ENCODE data around the gene CLEC4M. TPM values are rescaled to one million over a fixed set of nuclear protein-coding genes. Genes with fewer than 3 reads are reported as not detected.

Gene CLEC4M
- total and polyA plus RNA-seq, 2 donors from 2014 or later = 0.54 TPM; not detected in 1

DNA sequence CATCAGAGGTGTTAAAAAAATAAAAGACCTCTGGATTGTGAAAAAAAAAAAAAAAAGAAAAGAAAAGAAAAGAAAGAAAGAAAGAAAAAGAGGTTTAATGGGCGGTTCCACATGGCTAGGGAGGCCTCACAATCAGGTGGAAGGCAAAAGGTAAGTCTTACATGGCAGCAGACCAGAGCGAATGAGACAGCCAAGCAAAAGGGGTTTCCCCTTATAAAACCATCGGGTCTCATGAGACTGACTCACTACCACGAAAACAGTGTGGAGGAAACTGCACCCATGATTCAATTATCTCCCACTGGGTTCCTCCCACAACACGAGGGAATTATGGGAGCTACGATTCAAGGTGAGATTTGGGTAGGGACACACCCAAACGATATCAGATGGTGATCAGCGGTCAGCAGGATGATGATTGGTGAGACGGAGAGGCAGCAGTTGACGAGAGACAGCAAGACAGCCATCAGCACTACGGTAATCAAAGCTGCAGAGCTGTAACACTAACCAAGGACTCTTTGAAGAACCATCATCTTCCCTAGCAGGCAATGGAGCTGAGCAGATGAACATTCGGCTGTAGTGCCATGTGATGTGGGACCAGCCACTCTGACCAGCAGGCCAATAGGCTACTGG is 11.8 kb upstream of the CLEC4M start:
- TF ChIP-seq, protein P1, sequence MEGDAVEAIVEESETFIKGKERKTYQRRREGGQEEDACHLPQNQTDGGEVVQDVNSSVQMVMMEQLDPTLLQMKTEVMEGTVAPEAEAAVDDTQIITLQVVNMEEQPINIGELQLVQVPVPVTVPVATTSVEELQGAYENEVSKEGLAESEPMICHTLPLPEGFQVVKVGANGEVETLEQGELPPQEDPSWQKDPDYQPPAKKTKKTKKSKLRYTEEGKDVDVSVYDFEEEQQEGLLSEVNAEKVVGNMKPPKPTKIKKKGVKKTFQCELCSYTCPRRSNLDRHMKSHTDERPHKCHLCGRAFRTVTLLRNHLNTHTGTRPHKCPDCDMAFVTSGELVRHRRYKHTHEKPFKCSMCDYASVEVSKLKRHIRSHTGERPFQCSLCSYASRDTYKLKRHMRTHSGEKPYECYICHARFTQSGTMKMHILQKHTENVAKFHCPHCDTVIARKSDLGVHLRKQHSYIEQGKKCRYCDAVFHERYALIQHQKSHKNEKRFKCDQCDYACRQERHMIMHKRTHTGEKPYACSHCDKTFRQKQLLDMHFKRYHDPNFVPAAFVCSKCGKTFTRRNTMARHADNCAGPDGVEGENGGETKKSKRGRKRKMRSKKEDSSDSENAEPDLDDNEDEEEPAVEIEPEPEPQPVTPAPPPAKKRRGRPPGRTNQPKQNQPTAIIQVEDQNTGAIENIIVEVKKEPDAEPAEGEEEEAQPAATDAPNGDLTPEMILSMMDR (IDR thresholded peaks at IDR 0.05; ENCODE audit: borderline replicate concordance, extremely low read depth, insufficient read depth) = no peak
- DNase-seq = no peak
- Histone ChIP-seq H3K27me3 (ENCODE audit: control insufficient read depth, insufficient read depth, low read length) (no peaks in the 10 kb centered on the region), H3K9ac (ENCODE audit: low read length in 3 of 3) (no peak overlapping the region), H3K4me3 (ENCODE audit: low read length in 3 of 3) (no peak overlapping the region), H3K36me3 (ENCODE audit: control insufficient read depth in 2 of 3, insufficient read depth in 3 of 3, low read length in 3 of 3) (no peaks in the 10 kb centered on the region), H3K27ac (ENCODE audit: low read depth in 2 of 2, low read length in 2 of 2) (no peak overlapping the region), H3K9me3 (ENCODE audit: control insufficient read depth in 2 of 3, insufficient read depth in 1 of 3, low read length in 3 of 3) (no peaks in the 10 kb centered on the region), H3K4me1 (ENCODE audit: control insufficient read depth in 2 of 3, insufficient read depth in 2 of 3, low read depth in 1 of 3, low read length in 3 of 3) (no peaks in the 10 kb centered on the region)
- FAIRE-seq = no peak
- intact Hi-C loops (cut with DNase I) = no loop called here

DNA sequence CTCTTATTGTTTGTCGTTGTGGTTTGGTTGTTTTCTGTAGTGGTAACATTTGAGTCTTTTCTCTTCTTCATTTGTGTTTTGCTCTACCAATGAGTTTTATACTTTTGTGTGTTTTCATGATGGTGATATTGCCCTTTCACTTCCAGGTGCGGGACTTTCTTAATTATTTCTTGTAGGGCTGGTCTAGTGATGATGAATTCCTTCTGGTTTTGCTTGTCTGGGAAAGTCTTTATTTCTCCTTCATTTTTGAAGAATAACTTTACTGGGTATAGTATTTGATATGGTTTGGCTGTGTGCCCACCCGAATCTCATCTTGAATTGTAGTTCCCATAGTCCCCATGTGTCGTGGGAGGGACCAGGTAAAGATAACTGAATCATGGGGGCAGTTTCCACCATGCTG is 6.8 kb upstream of the CLEC4M start:
- TF ChIP-seq, protein P1 (IDR thresholded peaks at IDR 0.05; ENCODE audit: borderline replicate concordance, extremely low read depth, insufficient read depth) = no peak
- no peak for DNase-seq
- peaks cover 0 to 7% (median 4%) of the 10 kb centered on the region in 3 donors for H3K9me3 ChIP-seq (ENCODE audit: control insufficient read depth in 2 of 3, insufficient read depth in 1 of 3, low read length in 3 of 3)
- H3K36me3 ChIP-seq (ENCODE audit: control insufficient read depth in 2 of 3, insufficient read depth in 3 of 3, low read length in 3 of 3) = no peaks in the 10 kb centered on the region
- intact Hi-C loops (cut with DNase I) = no loop called here
- H3K27ac ChIP-seq (ENCODE audit: low read depth in 2 of 2, low read length in 2 of 2) = no peak overlapping the region
- H3K9ac ChIP-seq (ENCODE audit: low read length in 3 of 3) = no peak overlapping the region
- no peaks in the 10 kb centered on the region for H3K27me3 ChIP-seq (ENCODE audit: control insufficient read depth, insufficient read depth, low read length)
- H3K4me3 ChIP-seq (ENCODE audit: low read length in 3 of 3) = no peak overlapping the region
- no peaks in the 10 kb centered on the region for H3K4me1 ChIP-seq (ENCODE audit: control insufficient read depth in 2 of 3, insufficient read depth in 2 of 3, low read depth in 1 of 3, low read length in 3 of 3)
- no peak for FAIRE-seq

DNA sequence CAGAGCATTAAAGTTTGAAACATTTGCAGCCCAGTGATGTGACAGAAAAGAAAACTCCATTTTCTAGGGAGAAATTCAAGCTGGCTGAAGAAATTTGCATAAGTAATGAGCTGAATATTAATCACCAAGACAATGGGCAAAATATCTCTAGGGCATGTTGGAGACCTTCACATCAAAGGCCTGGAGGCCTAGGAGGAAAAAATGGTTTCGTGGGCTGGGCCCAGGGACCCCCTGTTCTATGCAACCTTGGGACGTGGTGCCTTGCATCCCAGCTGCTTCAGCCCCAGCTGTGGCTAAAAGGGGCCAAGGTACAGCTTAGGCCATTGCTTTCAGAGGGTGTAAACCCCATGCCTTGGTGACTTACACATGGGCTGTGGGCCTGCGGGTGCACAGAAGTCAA is 5.7 kb upstream of the CLEC4M start:
- H3K27me3 ChIP-seq (ENCODE audit: control insufficient read depth, insufficient read depth, low read length) = no peaks in the 10 kb centered on the region
- TF ChIP-seq, protein P1 (IDR thresholded peaks at IDR 0.05; ENCODE audit: borderline replicate concordance, extremely low read depth, insufficient read depth) = no peak
- intact Hi-C loops (cut with DNase I) = no loop called here
- H3K9me3 ChIP-seq (ENCODE audit: control insufficient read depth in 2 of 3, insufficient read depth in 1 of 3, low read length in 3 of 3) = peaks cover 0 to 7% (median 4%) of the 10 kb centered on the region in 3 donors
- DNase-seq = no peak
- no peak overlapping the region for H3K4me3 ChIP-seq (ENCODE audit: low read length in 3 of 3)
- FAIRE-seq = no peak
- H3K9ac ChIP-seq (ENCODE audit: low read length in 3 of 3) = no peak overlapping the region
- H3K36me3 ChIP-seq (ENCODE audit: control insufficient read depth in 2 of 3, insufficient read depth in 3 of 3, low read length in 3 of 3) = no peaks in the 10 kb centered on the region
- H3K27ac ChIP-seq (ENCODE audit: low read depth in 2 of 2, low read length in 2 of 2) = no peak overlapping the region
- H3K4me1 ChIP-seq (ENCODE audit: control insufficient read depth in 2 of 3, insufficient read depth in 2 of 3, low read depth in 1 of 3, low read length in 3 of 3) = no peaks in the 10 kb centered on the region

DNA sequence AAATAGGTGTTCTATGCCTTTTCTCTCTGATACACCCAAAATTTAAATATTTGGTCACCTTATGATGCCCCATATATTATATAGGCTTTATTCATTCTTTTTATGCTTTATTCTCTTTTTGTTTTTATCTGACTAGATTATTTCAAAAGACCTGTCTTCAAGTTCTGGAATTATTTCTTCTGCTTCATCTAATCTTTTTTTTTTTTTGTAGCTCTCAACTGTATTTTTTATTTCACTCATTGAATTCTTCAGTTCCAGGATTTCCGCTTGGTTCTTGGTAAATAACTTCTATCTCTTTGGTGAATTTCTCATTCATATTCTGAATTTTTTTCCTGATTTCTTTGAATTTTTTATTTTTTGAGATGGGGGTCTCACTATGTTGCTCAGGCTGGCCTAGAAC is 3.9 kb upstream of the CLEC4M start:
- Histone ChIP-seq H3K36me3 (ENCODE audit: control insufficient read depth in 2 of 3, insufficient read depth in 3 of 3, low read length in 3 of 3) (no peaks in the 10 kb centered on the region), H3K27ac (ENCODE audit: low read depth in 2 of 2, low read length in 2 of 2) (no peak overlapping the region), H3K4me1 (ENCODE audit: control insufficient read depth in 2 of 3, insufficient read depth in 2 of 3, low read depth in 1 of 3, low read length in 3 of 3) (no peaks in the 10 kb centered on the region), H3K9me3 (ENCODE audit: control insufficient read depth in 2 of 3, insufficient read depth in 1 of 3, low read length in 3 of 3) (peaks cover 0 to 7% (median 4%) of the 10 kb centered on the region in 3 donors), H3K4me3 (ENCODE audit: low read length in 3 of 3) (no peak overlapping the region), H3K27me3 (ENCODE audit: control insufficient read depth, insufficient read depth, low read length) (no peaks in the 10 kb centered on the region), H3K9ac (ENCODE audit: low read length in 3 of 3) (no peak overlapping the region)
- TF ChIP-seq, protein P1 (IDR thresholded peaks at IDR 0.05; ENCODE audit: borderline replicate concordance, extremely low read depth, insufficient read depth) = no peak
- FAIRE-seq (no peak), DNase-seq (no peak)
- intact Hi-C loops (cut with DNase I) = no loop called here

All from kidney (tissue), 14 donors.